GM21717 (cell line): ENCODE results near the gene TTC13.
A peak's percentile ranks its signal among the peaks of the same experiment; 100 is the strongest.

Source experiments
- ATAC-seq: cut with Tn5 transposase; IDR thresholded peaks from one replicate; pipeline ENCODE4 v1.9.1; 2021; ENCODE audit warnings: mild to moderate bottlenecking, moderate library complexity; ENCODE audit not compliant: unreplicated experiment

The TTC13 gene

GRCh38 chr1:230877146-230877923 is 101.3 kb downstream of the TTC13 start:
- no peak for ATAC-seq

- no peak for ATAC-seq
Observed at GRCh38 chr1:230876660-230877059, 102.0 kb downstream of the TTC13 start.

GRCh38 chr1:230875370-230875769 is 103.3 kb downstream of the TTC13 start:
- no peak for ATAC-seq

- no peak for ATAC-seq
Observed at GRCh38 chr1:230870916-230871315, 107.7 kb downstream of the TTC13 start.

- ATAC-seq = no peak
Observed at GRCh38 chr1:230869500-230869899, 109.2 kb downstream of the TTC13 start.

GRCh38 chr1:230868736-230869385 is 109.8 kb downstream of the TTC13 start:
- peak; percentile 49 for ATAC-seq

- ATAC-seq = peak; percentile 90
Observed at GRCh38 chr1:230867903-230868735, 110.5 kb downstream of the TTC13 start, which contains the start of gene C1orf198. TSS of gene C1orf198 (minus strand) at chr1:230868521. CDS start at chr1:230868512, 9 bp downstream.

- no peak for ATAC-seq
Observed at GRCh38 chr1:230867101-230867902, 111.4 kb downstream of the TTC13 start.

GRCh38 chr1:230866171-230867070 is 112.2 kb downstream of the TTC13 start:
- ATAC-seq = no peak

GRCh38 chr1:230865062-230865817 is 113.4 kb downstream of the TTC13 start:
- ATAC-seq = no peak

GRCh38 chr1:230864441-230864840 is 114.2 kb downstream of the TTC13 start:
- ATAC-seq = no peak

- no peak for ATAC-seq
Observed at GRCh38 chr1:230863449-230863848, 115.2 kb downstream of the TTC13 start.

- ATAC-seq = no peak
Observed at GRCh38 chr1:230861970-230862595, 116.6 kb downstream of the TTC13 start.

- ATAC-seq = no peak
Observed at GRCh38 chr1:230861489-230861888, 117.2 kb downstream of the TTC13 start.

GRCh38 chr1:230860617-230861384 is 117.9 kb downstream of the TTC13 start:
- no peak for ATAC-seq

- no peak for ATAC-seq
Observed at GRCh38 chr1:230858918-230859729, 119.5 kb downstream of the TTC13 start.
